ENCODE data around the gene PRSS57.
"Not testable (repeated sequence)": the region's sequence is repeated elsewhere in the genome, so short reads cannot be mapped to it uniquely, and the experiment has no call there.

PRSS57 gene

DNA sequence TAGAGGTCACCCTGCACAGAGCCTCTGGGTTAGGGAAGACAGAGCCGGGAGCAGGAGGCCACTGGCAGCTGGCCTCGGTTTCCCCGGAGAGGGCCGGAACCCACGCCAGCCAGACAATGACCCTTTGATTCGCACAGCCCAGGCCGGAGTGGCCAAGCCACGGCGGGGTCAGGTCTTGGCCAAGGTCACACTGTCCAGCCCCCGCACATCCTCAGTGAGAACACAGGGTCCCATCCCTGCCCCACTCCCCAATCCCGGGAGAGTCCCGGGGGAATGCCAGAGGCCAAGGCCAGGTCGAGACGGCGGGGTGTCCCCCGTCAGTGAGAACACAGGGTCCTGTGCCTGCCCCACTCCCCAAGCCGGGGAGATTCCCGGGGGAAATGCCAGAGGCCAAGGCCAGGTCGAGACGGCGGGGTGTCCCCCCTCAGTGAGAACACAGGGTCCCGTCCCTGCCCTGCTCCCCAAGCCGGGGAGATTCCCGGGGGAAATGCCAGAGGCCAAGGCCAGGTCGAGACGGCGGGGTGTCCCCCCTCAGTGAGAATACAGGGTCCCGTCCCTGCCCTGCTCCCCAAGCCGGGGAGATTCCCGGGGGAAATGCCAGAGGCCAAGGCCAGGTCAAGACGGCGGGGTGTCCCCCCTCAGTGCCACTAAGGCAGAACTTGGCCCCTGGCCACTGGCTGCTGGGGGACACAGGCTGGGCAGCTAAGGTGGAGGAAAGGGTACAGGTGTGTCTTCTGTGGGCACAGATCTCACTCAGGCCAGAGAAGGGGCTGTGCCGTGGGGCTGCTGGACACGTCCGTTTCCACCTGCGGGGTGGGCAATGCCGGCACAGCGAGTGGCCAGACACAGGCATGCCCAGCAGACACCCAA is 20.7 kb downstream of the PRSS57 start:
- no peak for DNase-seq (ENCODE audit: low read depth)

DNA sequence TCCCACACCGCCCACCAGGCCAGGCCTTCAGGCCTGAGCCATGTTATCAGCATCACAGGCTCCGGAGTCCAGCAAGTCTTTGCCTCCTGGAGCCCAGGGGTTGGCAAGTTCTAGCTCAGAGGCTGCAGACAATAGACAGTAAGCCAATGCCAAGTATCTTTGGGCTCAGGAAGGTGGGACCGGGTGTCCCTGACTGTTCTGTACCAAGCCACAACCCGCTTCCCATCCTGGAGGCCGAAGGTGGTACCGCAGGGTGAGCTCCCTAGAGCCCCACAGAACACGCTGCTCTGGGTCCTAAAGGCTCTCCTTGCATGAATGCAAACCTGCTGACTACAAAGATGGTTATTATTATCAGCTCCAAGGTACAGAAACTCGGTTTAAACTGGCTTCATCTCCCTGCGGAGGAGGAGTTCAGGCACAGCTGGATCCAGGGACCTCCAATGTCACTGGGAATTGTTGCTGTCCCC is 24.6 kb downstream of the PRSS57 start:
- DNase-seq (ENCODE audit: low read depth), result no peak

DNA sequence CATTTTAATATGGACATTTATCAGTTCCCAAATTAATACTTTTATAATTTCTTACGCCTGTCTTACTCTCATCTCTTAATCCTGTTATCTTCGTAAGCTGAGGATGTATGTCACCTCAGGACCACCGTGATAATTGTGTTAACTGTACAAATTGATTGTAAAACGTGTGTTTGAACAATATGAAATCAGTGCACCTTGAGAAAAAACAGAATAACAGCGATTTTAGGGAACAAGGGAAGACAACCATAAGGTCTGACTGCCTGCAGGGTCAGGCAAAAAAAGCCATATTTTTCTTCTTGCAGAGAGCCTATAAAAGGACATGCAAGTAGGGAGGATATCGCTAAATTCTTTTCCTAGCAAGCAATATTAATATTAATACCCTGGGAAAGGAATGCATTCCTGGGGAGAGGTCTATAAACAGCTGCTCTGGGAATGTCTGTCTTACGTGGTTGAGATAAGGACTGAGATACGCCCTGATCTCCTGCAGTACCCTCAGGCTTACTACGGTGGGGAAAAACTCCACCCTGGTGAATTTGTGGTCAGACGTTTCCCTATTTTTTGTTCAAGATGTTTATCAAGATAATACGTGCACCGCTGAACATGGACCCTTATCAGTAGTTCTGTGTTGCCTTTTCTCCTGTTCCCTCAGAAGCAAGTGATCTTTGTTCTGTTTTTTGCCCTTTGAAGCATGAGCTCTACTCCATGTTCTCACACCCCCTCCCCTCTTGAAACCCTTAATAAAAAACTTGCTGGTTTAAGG is 26.4 kb downstream of the PRSS57 start:
- DNase-seq (ENCODE audit: low read depth), result not testable (repeated sequence)

DNA sequence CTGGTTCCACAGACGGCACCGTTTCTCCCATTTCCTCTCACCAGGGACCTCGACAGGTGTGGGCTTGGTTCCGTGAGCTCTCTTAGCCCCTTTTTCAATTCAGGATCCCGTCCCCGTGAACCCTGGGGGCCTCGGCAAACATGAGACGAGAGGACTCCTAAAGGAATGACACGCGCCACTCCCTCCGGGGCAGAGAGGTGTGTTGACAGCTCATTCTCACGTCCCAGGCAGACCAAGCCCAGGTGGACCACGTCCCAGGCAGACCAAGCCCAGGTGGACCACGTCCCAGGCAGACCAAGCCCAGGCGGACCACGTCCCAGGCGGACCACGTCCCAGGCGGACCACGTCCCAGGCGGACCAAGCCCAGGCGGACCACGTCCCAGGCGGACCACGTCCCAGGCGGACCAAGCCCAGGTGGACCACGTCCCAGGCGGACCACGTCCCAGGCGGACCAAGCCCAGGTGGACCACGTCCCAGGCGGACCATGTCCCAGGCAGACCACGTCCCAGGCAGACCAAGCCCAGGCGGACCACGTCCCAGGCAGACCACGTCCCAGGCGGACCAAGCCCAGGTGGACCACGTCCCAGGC is 28.2 kb downstream of the PRSS57 start:
- not testable (repeated sequence) for DNase-seq (ENCODE audit: low read depth)

DNA sequence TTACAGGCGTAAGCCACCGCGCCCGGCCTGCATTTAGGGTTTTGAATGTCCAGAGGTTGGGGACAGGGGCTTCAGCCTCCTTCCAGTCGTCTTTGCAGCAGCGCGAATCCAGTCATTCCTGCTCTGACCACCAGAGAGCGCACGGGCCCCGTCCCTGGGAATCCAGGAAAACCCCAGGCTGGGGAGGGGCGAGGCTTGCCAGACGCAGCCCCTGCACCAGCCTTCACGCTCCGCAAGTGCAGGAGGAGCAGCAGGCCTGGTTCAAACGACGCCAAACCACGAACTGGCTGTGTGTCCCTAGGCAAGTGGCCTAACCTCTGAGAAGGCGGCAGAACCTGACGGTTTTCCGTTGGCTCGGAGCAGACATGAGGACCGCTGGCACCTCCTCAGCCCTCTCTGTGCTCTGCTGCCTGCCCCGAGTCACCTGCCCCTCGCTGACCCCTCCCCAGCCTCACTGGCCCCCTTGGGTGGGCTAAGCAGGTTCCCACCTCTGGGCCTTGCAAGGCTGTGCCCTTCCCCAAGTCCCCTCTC is 30.3 kb downstream of the PRSS57 start:
- DNase-seq (ENCODE audit: low read depth), result peak; percentile 59

DNA sequence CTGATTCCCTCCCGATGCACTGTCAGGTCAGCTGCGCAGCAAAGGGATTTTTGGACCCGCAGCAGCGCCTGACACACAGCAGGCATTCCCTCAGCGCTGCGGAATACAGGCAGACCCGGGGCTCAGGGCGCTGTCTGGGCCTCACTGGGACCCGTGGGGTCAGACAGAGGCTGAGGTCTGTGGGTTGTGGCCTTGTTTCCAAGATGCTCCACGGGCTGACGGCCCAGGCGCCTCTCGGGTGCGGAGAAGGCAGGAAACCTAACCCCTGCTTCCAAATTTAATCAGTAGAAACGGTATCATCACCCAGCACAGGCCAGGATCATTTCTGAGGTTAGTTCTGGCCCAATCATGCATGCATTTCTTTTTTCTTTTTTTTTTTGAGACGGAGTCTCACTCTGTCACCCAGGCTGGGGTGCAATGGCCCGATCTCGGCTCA is 31.6 kb downstream of the PRSS57 start:
- DNase-seq (ENCODE audit: low read depth), result no peak

DNA sequence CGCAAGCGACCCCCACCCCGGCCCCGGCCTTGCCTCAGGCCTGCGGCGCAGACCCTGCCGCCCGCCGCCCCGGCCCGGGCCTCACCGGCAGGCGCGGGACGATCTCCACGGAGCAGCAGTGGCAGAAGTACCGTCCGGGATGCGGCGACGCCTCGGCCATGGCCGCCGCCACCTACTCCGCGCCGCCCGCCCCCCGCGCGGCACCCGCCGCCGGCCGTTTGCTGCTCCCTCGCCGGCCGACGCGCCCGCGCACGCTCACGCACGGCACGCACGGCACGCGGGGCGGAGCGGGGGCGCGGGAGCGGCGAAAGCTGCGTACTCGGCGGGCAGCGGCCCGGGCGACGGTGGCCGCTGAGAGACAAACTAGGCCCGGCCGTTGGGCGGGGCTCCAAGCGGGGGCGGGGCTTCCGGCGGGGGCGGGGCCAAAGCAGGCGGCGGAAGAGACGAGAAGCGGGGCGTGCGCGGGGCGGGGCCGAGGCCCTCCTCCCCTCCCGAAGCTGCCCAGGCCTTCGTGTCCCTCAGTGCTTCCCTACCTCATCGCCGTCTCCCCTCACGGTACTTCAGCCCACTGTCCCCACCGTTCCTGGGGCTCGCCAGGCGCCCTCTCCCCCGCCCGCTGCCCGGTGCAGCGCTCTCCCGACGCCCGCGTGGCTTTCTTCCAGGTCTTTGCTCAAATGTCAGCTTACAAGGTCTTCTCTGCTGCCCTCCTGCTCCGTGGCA is 32.1 kb downstream of the PRSS57 start, which contains the start of gene RNF126:
TSS of gene RNF126 (minus strand) at position 253 of the 720 bp plus-strand sequence. CDS start at position 160, 93 bp downstream.
- DNase-seq (ENCODE audit: low read depth), result peak; percentile 94

DNA sequence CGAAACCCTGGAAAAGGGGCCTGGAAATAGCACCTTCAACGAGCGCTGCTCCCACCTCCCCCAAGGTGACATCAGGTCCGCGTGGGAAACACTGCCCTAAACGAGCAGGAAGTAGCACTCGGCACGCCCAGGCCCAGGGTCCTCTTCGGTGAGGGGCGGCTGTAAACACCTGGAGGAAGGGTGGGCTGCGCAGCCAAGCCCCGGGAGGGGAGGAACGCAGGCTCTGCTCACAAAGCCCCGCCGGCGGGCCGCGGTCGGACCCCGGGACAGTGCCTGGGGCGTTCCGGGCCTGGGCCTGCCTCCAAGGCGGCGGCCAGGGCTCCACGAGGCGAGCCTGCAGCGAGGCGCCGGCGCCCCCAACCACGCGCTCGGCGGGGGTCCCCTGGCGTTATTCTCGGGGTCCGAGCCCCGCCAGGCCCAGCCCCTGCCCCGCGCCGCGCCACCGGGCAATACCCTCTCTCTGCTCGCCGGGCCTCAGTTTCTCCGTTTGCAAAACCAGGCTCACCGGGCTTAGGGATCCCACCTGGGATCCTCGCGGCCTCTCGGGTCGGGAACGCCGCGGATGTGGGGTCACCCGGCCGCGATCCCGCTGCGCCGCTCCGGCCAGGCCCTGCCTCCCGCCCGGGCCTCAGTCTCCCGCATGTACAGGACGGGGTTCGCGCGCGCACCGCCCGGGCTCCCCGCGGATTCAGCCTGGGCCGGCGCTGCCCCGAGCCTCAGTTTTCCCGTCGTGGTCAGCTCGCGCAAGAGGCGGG is 32.9 kb downstream of the PRSS57 start:
- DNase-seq (ENCODE audit: low read depth), result peak; percentile 70

DNA sequence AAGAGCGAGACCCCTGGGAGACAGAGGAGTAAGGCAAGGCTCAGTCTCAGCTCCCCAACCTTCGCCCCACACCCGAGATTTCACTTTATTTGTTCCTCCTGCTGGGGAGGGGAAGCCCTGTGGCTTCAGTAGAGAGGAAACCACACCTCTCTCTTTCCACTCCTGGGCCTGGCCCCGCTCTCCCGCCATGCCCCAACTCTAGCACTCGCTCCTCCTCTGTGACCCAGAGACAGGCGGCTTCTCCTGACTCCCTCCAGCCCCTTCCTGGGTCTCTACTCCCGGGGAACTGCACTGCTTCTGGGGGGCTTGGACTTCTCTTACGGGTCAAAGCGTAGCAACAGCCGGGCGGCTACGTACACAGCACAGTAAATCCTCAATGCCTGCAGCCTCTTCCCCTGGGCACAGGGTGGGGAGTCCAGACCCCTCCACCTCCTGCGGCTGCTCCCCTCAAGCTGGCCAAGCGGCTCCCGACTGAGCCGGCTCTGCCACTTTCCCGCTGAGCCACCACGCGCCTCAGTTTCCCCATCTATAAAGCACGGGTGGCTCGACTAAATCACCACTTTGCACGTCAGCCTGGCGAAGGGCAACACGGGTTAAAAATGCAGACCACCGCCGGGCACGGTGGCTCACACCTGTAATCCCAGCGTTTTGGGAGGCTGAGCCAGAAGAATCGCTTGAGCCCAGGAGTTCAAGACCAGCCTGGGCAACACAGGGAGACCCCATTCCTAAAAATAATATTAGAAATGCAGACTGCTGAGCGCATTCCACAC is 33.6 kb downstream of the PRSS57 start:
- DNase-seq (ENCODE audit: low read depth), result peak; percentile 56

DNA sequence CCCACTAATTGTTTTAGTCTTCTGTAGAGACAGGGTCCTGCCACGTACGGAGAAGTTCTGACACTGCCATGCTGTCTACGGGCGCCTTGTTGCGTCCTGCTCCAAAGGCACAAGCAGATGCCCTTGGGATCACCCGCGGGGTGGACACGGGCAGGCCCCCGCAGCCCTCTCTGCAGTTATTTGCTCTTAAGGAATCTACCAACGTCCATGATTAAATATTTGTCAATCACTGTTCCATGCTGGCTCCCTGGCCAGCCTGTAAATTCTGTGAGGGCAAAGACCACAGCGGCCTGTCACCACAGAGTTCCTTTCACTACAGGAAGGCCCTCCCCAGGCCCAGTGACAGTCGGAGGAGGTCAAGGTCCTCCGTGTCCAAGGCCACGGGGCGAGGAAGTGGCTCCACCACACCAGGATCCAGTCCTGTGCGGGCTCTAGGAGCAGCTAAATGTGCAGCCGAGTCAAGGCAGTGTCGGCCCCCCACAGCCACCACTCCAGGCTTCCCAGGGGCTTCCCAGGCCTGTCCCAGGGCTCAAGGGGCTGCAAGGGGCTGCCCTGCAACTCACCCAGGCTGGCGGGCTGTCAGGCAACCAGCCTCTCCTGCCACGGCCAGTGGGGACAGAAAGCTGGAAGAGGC is 34.3 kb downstream of the PRSS57 start:
- no peak for DNase-seq (ENCODE audit: low read depth)

DNA sequence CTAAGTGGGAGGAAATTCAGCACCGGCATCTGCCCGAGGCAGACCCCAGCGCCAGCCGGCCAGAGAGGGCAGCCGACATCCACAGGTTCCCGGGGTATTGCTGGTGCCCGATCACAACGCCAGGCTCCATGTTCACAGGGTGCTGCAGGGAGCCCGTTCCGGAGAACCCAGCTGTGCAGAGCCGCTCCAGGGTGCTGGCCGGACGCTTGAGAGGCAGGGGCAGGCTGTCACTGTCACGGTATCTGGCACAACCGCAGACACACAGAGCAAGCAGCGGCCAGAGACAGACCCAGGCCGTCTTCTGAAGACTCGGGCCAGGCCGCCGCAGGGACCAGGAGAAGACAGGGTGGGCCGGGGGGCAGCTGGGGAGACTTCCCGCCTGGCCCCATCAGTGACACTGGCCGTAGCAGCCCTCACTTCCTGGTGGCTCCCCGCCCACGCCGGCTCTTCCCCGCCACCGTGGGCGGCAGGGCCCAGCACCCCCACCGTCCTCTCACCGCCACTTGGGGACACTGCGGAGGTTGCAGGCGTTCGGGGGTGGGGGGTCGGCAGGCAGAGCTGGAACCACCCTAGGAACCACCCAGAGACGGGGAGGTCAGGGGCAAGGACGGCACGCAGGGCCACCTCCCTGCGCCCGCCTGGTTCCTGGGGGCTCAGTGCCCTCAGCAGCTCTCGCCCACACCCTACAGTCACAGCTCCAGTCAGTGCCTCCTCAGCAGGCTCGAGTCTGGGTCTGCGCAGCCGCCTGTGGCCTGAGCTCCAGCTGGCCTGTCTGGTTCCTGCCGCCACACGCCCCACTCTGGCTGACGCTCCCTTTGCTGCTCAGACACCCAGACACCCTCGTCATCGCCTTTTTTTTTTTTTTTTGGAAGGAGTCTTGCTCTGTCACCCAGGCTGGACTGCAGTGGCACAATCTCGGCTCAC is 36.1 kb downstream of the PRSS57 start:
- DNase-seq (ENCODE audit: low read depth), result no peak

DNA sequence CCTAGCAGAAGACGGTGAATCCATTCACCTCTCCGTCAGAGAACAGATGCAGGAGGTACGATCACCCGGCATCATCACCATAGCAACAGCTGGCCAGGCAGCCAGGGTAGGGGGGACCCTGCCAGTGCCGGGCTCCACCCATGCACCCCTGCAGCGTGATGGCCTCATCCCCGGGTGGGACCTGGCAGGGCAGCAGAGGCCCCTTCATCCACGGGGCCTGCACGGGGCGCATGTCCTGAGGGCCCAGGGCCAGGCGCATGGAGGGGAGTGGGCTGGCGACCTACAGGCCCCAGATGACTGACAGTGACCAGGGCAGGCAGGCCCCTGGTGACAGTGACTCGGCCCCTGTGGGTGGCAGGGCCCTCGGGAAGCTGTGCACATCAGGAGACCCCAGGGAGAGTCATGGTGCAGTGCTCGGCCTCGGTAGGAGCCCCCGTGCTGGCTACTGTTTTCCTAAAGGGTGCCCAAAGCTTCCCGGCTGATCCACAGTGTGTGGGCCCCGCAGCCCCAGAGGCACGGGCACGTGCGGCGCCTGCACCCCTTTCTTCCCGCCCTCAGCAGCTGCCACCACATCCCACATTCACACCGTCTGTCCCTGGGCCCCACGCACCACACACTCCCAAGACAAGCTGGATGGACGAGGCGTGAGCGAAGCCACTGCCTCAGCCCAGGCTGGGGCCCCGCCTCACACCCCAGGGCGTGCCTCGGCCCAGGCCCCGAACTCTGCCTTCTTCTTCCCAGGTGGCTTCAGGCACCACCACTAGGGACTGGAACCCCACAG is 37.0 kb downstream of the PRSS57 start:
- no peak for DNase-seq (ENCODE audit: low read depth)

DNA sequence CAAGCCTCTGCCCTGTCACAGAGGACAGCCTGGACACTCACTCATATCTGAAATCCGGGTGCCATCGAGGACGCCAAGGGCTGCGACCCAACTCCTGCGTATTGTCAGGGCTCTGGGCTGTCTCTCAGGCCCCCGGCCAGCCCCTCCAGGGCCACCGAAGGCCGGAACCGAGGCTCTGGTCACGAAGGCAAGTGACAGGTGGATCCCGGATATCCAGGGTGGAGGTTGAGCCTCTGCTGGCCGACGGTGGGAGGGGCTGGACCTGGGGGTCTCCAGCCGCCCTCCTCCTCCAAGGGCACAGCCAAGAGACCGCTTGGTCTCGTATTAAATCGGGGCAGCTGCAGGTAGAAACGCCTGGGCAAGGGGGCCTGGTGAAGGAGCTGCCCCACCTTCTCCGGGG is 37.6 kb downstream of the PRSS57 start:
- DNase-seq (ENCODE audit: low read depth), result no peak

DNA sequence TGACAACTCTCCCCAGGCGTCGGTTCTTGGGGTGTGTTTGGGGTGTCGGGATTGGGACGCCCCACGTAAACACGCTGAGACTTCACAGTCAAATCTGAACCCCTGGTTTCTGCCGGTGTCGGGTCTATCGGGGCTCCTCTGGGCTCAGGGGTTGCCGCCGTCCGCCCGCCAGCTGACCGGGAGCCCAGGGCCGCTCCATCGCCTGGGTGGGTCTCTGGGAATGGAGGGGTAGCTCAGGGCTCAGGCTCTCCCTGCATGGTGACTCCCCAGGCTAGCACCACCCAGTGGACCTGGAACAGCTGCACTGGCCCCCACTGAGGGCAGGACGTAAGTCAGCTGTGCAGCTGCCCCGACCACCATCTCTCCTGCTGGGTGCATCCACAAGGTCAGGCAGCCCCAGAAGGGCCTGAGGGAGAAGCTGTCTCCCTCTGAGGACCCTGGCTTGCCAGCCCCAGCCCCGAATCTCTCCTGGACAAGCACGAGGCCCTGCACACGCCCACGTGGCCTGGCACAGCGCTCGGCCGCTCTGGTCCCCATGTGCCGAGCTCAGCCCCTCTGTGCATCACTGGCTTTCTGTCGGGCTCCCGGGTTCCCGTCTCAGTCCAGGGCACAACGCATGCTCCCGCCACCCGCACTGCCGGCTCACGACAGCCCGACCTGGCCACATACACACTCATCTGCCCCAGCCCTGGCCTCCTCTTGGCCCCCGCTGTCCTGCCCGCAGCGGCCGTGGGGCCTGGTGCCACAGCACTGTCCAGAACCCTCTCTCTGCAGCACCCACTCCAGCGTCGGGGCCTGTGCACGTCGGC is 38.3 kb downstream of the PRSS57 start:
- no peak for DNase-seq (ENCODE audit: low read depth)

DNA sequence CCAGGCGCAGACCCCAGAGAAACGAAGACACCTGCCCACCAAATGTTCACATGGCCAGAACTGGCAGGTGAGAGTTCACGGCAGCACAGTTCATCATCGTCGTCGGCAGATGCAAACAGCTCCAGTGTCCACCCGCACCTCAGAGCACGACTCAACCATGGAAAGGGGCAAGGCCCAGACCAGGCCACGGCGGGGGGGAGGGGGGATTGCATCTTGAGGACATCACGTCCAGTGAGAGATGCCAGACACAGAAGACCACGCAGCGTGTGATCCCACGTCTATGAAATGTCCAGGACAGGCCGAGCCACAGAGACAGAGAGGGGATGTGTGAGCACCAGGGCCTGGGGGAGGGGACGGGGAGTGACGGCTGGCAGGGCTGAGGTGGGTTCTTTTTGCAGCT is 39.6 kb downstream of the PRSS57 start:
- no peak for DNase-seq (ENCODE audit: low read depth)

DNA sequence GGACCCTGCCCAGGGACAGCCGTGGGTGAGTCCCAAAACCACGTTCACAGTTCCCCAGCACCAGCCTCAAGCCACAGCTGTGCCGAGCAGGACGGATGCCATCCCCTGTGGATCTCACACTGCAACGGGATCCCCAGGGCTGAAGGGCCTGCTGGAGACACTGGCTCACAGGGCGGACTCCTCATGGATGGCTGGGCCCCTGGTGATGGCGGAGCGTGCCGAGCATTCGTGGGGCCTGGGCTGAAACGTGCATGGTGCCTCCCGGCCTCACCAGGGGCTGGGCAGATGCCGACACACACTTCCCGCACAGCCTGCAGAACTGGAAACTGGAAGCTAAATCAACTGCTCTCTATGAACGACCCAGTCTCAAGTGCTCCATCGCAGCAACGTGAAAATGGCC is 41.8 kb downstream of the PRSS57 start:
- no peak for DNase-seq (ENCODE audit: low read depth)
